IPS-NIHi11 (cell line): ENCODE results near the gene CFL1.
A peak's percentile ranks its signal among the peaks of the same experiment; 100 is the strongest.
"Not testable (repeated sequence)": the region's sequence is repeated elsewhere in the genome, so short reads cannot be mapped to it uniquely, and the experiment has no call there.

Experiments used
- DNase-seq: peaks from one replicate; pipeline ENCODE4 v3.0.0; 2012; ENCODE audit warnings: mixed read lengths, low spot score

CFL1 gene

GRCh38 chr11:65856689-65857499 lies 1.1 kb downstream of the CFL1 start:
- no peak for DNase-seq

DNA sequence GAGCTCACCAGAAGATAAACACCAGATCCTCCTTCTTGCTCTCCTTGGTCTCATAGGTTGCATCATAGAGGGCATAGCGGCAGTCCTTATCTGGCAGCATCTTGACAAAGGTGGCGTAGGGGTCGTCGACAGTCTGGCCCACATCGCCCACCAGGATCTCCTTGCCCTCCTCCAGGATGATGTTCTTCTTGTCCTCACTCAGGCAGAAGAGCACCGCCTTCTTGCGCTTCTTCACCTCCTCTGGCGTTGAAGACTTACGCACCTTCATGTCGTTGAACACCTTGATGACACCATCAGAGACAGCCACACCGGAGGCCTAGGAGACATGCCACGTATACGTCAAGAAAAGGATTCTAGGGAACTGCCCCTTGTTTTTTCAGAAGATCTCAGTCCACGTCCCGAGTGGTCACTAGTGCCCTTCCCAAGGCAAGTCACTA lies 2.0 kb downstream of the CFL1 start:
- no peak for DNase-seq

- no peak for DNase-seq
Observed at GRCh38 chr11:65854852-65855837, 2.8 kb downstream of the CFL1 start.

DNA sequence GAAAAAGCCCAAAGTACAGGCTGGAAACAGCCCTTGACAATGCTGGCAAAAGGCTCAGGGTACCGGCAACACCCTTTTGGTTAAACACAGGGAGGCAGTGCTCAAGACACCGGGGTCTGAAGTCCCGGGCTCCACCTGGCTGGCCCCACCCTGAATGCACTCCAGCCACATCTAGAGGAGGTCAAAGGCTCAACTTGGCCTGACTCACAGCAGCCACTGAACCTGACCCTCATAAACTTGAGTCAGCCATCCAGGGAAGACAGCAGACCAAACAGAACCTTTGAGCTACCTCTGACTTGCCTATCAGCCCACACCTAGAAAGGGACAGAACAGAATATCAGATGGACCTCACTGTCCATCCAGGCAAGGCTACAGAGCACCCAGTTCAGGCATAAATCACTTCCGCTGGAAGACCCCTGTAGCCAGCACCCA lies 3.8 kb downstream of the CFL1 start:
- DNase-seq: no peak

DNA sequence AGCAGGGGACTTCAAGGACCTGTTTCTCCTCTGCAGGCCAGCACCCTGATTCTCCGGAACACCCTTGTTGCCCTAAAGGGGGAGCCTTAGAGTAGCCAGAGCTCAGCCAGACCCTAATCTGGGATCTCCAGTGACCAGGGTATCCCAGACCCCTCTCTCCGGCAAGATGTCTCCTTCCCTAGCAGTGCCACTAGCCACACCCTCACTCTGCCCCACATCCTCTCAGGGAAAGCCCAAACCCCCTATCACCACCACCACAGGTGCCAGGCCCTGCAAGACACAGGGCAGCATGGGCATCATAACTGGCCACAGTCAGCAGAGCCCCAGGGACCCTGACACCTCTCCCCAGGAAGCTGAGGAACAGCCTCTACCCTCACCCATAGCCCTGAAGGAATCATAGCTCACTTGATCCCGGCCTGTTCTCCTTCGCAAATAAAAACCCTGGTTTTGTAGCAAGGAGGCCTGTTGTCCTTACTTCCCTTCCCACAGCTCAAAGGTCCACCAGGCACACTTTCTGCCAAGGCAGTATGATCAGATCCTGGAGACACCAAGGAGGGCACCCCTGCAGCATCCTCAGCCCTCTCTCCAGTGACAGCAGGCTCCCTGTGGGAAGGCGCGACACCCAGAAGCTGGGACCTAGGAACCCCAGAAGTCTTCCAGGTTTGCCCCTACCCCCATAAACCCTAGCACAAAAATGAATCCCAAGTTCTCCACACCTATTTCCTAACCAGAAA lies 4.6 kb downstream of the CFL1 start:
- no peak for DNase-seq

GRCh38 chr11:65852508-65853245 lies 5.3 kb downstream of the CFL1 start:
- DNase-seq: no peak

- no peak for DNase-seq
Observed at GRCh38 chr11:65851811-65852507, 6.0 kb downstream of the CFL1 start.

- DNase-seq: peak; percentile 85
Observed at GRCh38 chr11:65851083-65851579, 6.8 kb downstream of the CFL1 start.

GRCh38 chr11:65850217-65851082 lies 7.5 kb downstream of the CFL1 start:
- no peak for DNase-seq

DNA sequence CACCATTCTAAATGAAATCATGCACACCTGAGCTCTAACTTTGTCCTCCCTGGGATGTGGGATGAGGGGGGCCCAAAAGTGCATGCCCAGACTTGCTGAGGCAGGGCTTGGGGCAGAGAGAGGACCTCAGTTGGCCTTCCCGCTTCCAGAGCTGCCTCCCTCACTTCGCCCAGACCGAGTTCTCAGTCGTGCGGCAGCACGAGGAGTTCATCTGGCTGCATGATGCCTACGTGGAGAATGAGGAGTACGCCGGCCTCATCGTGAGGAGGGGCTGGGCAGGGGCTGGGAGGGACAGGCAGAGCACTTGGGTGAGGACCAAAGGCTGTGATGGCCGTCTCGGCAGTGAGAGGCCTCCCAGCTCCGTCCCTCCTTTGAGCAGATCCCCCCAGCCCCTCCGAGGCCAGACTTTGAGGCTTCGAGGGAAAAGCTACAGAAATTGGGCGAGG lies 8.2 kb downstream of the CFL1 start:
- no peak for DNase-seq

- DNase-seq: no peak
Observed at GRCh38 chr11:65849366-65849765, 8.6 kb downstream of the CFL1 start.

DNA sequence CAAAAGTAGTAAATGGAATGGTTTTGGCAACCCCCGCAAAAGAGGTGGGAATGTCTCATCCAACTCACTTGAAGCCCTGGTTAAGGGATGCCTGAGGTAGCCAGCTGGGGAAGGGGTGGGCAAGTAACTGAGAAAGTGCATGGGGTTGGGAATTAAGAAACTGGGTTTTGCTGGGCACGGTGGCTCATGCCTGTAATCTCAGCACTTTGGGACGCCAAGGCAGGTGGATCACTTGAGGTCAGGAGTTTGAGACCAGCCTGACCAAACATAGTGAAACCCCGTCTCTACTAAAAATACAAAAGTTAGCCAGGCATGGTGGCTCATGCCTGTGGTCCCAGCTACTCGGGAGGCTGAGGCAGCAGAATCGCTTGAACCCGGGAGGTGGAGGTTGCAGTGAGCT lies 9.3 kb downstream of the CFL1 start:
- not testable (repeated sequence) for DNase-seq

DNA sequence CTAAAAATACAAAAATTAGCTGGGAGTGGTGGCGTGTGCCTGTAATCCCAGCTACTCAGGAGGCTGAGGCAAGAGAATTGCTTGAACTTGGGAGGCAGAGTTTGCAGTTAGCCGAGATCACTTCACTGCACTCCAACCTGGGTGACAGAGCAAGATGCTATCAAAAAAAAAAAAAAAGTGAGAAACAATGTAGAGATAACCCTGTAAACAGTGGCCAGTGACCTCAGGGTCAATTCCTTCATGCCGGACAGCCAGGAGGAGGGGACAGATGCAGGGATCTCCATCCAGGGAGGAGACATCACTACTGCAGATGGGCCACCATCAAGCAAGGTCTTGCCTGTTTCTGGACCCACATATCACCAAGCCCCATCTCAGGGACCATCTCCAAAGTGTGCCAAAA lies 10.2 kb downstream of the CFL1 start:
- no peak for DNase-seq

GRCh38 chr11:65844231-65844872 lies 13.6 kb downstream of the CFL1 start:
- DNase-seq: no peak

- DNase-seq: no peak
Observed at GRCh38 chr11:65843811-65844210, 14.2 kb downstream of the CFL1 start.

GRCh38 chr11:65842144-65842543 lies 15.8 kb downstream of the CFL1 start:
- no peak for DNase-seq

DNA sequence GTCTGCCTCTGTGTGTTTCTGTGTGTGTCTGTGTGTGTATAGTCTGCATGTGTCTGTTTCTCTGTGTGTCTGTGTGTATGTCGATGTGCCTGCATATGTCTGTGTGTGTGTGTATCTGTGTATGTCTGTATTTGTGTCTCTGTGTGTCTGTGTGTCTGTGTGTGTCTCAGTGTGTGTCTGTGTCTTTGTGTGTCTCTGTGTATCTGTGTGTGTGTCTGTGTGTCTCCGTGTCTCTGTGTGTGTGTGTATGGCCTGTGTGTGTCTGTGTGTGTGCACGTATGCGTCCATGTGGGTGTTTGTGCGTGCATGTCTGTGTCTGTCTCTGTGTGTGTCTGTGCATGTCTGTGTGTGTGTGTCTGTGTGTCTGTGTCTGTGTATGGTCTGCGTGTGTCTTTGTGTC lies 23.8 kb downstream of the CFL1 start:
- no peak for DNase-seq

DNA sequence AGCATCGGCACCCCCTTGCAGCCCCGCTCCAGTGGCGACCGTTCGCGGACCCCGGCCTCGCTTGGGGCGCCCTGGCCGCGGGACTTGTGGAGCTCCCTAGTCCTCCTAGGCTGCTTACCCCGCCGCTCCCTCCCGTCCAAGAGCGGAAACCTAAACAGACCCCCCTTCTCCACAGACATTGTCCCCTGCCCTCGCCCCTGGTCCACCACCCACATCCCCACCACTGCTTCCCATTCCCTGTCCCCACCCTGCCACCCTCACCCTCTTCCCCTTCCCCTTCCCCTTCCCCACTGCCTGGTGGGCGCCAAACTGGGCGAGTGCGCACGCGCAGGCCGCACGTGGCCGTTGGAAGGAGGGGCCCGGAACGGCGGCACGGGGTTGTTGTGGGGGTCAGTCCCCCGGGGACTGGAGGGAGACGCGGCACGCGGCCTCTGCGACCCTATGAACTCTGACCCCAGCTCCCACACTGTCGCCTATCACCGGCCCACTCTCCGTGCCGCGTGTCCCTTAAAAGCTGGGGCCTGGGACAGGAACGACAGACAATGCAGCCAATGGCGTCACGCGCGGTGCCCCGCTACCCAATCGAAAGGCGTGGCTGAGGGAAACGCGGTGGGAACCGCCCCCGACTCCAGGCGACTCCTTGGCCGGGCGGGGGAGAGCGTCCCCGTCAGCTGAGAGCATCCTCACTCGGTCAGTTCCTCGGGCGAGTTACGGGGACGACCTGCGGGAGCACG lies 24.5 kb downstream of the CFL1 start, which contains the start of gene SNX32:
TSS of gene SNX32 (plus strand) at position 667 of the 734 bp plus-strand sequence. CDS start 103 bp downstream, outside the sequence.
- peak; percentile 97 for DNase-seq
